Smooth muscle cell (in vitro differentiated cells): ENCODE results near the gene TSPEAR. TPM values are rescaled to one million over a fixed set of nuclear protein-coding genes. Genes with fewer than 3 reads are reported as not detected.
"Not testable (repeated sequence)": the region's sequence is repeated elsewhere in the genome, so short reads cannot be mapped to it uniquely, and the experiment has no call there.

Experiments used
- DNase-seq: peaks from one replicate; lab custom pipeline; 2025; ENCODE audit not compliant: unreplicated experiment; lab: John Stamatoyannopoulos, UW
- H2AFZ ChIP-seq: fragments of 200-600 bp; sonication (generic); 2 replicates; pipeline ENCODE4 v1.6.0; 2016; ENCODE audit warnings: antibody characterized with exemption, low read depth, mild to moderate bottlenecking
- H3F3A ChIP-seq: fragments of 200-600 bp; sonication (generic); 2 replicates; pipeline ENCODE4 v1.6.0; 2017; ENCODE audit warnings: antibody characterized with exemption, low read depth
- H3K27ac ChIP-seq: fragments of 200-600 bp; sonication (generic); 2 replicates; pipeline ENCODE4 v1.5.1; 2016; ENCODE audit warnings: low read depth, mild to moderate bottlenecking
- H3K27me3 ChIP-seq: fragments of 200-600 bp; sonication (generic); 2 replicates; pipeline ENCODE4 v1.6.1; 2016; ENCODE audit warnings: low read depth, mild to moderate bottlenecking
- H3K36me3 ChIP-seq: fragments of 200-600 bp; sonication (generic); 2 replicates; pipeline ENCODE4 v1.5.1; 2016; ENCODE audit warnings: low read depth
- H3K4me1 ChIP-seq: fragments of 200-600 bp; sonication (generic); 2 replicates; pipeline ENCODE4 v1.5.1; 2016; ENCODE audit warnings: low read depth
- H3K4me2 ChIP-seq: fragments of 200-600 bp; sonication (generic); 2 replicates; pipeline ENCODE4 v1.6.0; 2016; ENCODE audit warnings: mild to moderate bottlenecking
- H3K4me3 ChIP-seq: fragments of 200-600 bp; sonication (generic); 2 replicates; pipeline ENCODE4 v1.5.1; 2016; ENCODE audit warnings: mild to moderate bottlenecking
- H3K79me2 ChIP-seq: fragments of 200-600 bp; sonication (generic); 2 replicates; pipeline ENCODE4 v1.6.0; 2016; ENCODE audit warnings: low read depth, mild to moderate bottlenecking
- H3K9ac ChIP-seq: fragments of 200-600 bp; sonication (generic); 2 replicates; pipeline ENCODE4 v1.6.0; 2016; ENCODE audit warnings: low read depth
- H3K9me3 ChIP-seq: fragments of 200-600 bp; sonication (generic); replicated peaks from 2 replicates; pipeline ENCODE4 v1.5.1; 2016; ENCODE audit warnings: low read depth
- H4K20me1 ChIP-seq: fragments of 200-600 bp; sonication (generic); 2 replicates; pipeline ENCODE4 v1.6.0; 2016; ENCODE audit warnings: low read depth
- WGBS: methylation state at CpG from one replicate; pipeline ENCODE4 v1.1.7; 2016; ENCODE audit warnings: low lambda C conversion rate; 5-methylcytosine and 5-hydroxymethylcytosine counted together
- polyA plus RNA-seq: library from polyadenylated mRNA; unstranded; fragments of >200 nt; fragmentation: Nextera tagmentation; extraction: Ambion mirVana; gene quantifications from 2 replicates; pipeline ENCODE4 v1.2.1, GENCODE V29; 2016
- total RNA-seq: library from RNA; depleted of rRNA; stranded (reverse); fragments of >200 nt; gene quantifications from 2 replicates; pipeline ENCODE4 v1.2.3, GENCODE V29; 2014
- TF ChIP-seq, protein P1 (sequence below): fragments of 200-600 bp; sonication (generic); IDR thresholded peaks from 2 replicates; pipeline ENCODE4 v1.5.1; 2017; ENCODE audit warnings: borderline replicate concordance, mild to moderate bottlenecking, antibody characterized with exemption; ENCODE audit not compliant: insufficient read depth, poor library complexity, severe bottlenecking

The TSPEAR gene
- total and polyA plus RNA-seq, 2 experiments from 2014 or later: 0.71 TPM; not detected in 1

DNA sequence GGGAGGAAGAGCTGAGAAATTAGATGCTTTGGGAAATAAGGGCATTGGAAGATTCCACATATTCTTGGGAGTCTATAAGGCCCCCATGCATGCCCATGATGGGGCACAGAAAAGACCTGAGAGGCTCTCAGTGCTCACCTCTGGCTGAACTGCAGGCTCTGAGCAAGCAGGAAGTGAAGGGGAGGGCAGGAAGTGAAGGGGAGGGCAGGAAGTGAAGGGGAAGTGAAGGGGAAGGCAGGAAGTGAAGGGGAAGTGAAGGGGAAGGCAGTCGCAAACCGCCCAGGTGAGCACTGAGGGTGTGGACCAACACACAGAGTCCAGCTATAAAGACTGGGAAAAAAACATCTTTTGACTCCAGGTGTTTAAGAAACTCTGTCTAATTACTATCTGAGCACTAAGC, 80.9 kb downstream of the TSPEAR start:
- TF ChIP-seq, protein P1, sequence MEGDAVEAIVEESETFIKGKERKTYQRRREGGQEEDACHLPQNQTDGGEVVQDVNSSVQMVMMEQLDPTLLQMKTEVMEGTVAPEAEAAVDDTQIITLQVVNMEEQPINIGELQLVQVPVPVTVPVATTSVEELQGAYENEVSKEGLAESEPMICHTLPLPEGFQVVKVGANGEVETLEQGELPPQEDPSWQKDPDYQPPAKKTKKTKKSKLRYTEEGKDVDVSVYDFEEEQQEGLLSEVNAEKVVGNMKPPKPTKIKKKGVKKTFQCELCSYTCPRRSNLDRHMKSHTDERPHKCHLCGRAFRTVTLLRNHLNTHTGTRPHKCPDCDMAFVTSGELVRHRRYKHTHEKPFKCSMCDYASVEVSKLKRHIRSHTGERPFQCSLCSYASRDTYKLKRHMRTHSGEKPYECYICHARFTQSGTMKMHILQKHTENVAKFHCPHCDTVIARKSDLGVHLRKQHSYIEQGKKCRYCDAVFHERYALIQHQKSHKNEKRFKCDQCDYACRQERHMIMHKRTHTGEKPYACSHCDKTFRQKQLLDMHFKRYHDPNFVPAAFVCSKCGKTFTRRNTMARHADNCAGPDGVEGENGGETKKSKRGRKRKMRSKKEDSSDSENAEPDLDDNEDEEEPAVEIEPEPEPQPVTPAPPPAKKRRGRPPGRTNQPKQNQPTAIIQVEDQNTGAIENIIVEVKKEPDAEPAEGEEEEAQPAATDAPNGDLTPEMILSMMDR: no peak
- 60% methylated on average over 1 of the region's 2 CpGs for WGBS

DNA sequence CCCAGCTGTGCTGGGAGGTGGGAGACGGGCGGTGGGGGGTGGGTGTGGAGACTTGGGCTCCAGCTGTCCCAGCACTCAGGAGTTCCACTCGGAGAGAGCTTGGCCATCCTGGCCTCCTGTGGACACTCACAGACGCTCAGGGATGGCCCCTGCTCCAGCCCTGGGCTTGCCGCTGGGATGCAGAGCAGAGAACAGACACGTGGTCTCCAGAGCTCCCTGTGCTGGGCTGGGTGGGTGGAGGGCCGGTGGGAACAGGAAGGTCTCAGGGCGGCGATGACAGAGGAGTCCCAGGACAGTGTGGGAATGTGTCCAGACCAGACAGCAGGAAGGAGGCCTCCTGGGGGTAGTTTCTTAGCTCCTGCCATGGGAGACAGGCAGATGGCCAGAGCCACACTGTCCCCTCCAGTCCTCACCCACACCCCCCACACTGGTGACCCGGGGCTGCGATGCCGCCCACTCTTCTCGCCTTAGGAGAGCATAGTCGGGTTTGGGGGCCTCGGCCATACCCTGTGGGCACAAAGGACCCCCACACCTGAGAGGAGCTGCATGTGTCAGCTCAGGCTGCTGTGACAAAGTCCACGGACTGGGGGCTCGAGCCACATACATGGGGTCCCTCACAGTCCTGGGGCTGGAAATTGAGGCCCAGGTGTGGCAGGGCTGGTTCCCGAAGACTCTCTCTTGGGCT, 82.5 kb downstream of the TSPEAR start:
- H4K20me1 ChIP-seq: no peaks in the 10 kb centered on the region
- no peaks in the 10 kb centered on the region for H3K4me1 ChIP-seq
- no peak overlapping the region for H3K9ac ChIP-seq
- no peak for DNase-seq
- WGBS: 74% methylated on average over 15 of the region's 18 CpGs
- no peaks in the 10 kb centered on the region for H3K9me3 ChIP-seq
- no peaks in the 10 kb centered on the region for H3K27me3 ChIP-seq
- H3K27ac ChIP-seq: no peak overlapping the region
- no peaks in the 10 kb centered on the region for H3K79me2 ChIP-seq
- TF ChIP-seq, protein P1: no peak
- no peaks in the 10 kb centered on the region for H3F3A ChIP-seq
- H3K4me3 ChIP-seq: no peak overlapping the region
- H3K36me3 ChIP-seq: no peaks in the 10 kb centered on the region
- H3K4me2 ChIP-seq: no peak overlapping the region
- no peak overlapping the region for H2AFZ ChIP-seq

More for the DNA sequence above, 80.9 kb downstream of the TSPEAR start:
- Histone ChIP-seq H3F3A (no peaks in the 10 kb centered on the region), H3K27ac (no peak overlapping the region), H3K4me2 (no peak overlapping the region), H3K27me3 (no peaks in the 10 kb centered on the region), H4K20me1 (no peaks in the 10 kb centered on the region), H3K79me2 (no peaks in the 10 kb centered on the region), H3K36me3 (no peaks in the 10 kb centered on the region), H3K4me3 (no peak overlapping the region), H3K9me3 (no peaks in the 10 kb centered on the region), H3K4me1 (no peaks in the 10 kb centered on the region), H3K9ac (no peak overlapping the region), H2AFZ (no peak overlapping the region)
- no peak for DNase-seq

DNA sequence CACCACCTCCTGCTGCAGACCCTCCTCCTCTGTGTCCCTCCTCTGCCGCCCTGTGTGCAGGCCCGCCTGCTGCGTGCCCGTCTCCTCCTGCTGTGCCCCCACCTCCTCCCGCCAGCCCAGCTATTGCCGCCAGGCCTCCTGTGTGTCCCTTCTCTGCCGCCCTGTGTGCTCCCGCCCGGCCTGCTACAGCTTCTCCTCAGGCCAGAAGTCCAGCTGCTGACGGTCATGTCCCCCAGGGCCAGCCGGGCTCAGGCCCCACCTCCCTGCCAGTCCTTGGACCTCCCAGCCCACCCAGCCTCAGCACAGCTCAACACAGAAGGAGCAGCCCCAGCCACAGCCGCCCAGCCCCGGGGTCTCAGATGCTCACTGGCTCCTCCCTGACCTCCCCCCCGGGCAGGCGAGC, 83.5 kb downstream of the TSPEAR start:
- not testable (repeated sequence) for H3K9me3 ChIP-seq, H3K27me3 ChIP-seq, H3K9ac ChIP-seq, H3K36me3 ChIP-seq, H3F3A ChIP-seq, H3K4me2 ChIP-seq, H4K20me1 ChIP-seq, DNase-seq, H3K4me1 ChIP-seq, H3K27ac ChIP-seq, H3K4me3 ChIP-seq, H3K79me2 ChIP-seq, H2AFZ ChIP-seq
- 78% methylated on average over 8 of the region's 15 CpGs for WGBS

DNA sequence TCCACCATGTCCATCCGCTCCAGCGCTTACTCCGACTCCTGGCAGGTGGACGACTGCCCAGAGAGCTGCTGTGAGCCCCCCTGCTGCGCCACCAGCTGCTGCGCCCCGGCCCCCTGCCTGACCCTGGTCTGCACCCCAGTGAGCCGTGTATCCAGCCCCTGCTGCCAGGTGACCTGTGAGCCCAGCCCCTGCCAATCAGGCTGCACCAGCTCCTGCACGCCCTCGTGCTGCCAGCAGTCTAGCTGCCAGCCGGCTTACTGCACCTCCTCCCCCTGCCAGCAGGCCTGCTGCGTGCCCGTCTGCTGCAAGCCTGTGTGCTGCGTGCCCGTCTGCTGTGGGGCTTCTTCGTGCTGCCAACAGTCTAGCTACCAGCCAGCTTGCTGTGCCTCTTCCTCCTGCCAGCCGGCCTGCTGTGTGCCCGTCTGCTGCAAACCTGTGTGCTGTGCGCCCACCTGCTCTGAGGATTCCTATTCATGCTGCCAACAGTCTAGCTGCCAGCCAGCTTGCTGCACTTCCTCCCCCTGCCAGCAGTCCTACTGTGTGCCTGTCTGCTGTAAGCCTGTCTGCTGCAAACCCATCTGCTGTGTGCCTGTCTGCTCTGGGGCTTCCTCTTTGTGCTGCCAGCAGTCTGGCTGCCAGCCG, 84.1 kb downstream of the TSPEAR start:
- not testable (repeated sequence) for H2AFZ ChIP-seq, H3K9ac ChIP-seq, H3K27ac ChIP-seq, H3K4me2 ChIP-seq, H3K4me3 ChIP-seq, H3K27me3 ChIP-seq, H3K4me1 ChIP-seq, H3K9me3 ChIP-seq, H3K36me3 ChIP-seq, DNase-seq, H3K79me2 ChIP-seq, H3F3A ChIP-seq, H4K20me1 ChIP-seq
- WGBS: 91% methylated on average over 15 of the region's 20 CpGs
